GM21619 (cell line): ENCODE results near the gene SPRED3.
"Not testable (repeated sequence)": the region's sequence is repeated elsewhere in the genome, so short reads cannot be mapped to it uniquely, and the experiment has no call there.

Source experiments
- ATAC-seq: cut with Tn5 transposase; IDR thresholded peaks from one replicate; pipeline ENCODE4 v1.9.1; 2021; ENCODE audit not compliant: unreplicated experiment

Gene SPRED3

DNA sequence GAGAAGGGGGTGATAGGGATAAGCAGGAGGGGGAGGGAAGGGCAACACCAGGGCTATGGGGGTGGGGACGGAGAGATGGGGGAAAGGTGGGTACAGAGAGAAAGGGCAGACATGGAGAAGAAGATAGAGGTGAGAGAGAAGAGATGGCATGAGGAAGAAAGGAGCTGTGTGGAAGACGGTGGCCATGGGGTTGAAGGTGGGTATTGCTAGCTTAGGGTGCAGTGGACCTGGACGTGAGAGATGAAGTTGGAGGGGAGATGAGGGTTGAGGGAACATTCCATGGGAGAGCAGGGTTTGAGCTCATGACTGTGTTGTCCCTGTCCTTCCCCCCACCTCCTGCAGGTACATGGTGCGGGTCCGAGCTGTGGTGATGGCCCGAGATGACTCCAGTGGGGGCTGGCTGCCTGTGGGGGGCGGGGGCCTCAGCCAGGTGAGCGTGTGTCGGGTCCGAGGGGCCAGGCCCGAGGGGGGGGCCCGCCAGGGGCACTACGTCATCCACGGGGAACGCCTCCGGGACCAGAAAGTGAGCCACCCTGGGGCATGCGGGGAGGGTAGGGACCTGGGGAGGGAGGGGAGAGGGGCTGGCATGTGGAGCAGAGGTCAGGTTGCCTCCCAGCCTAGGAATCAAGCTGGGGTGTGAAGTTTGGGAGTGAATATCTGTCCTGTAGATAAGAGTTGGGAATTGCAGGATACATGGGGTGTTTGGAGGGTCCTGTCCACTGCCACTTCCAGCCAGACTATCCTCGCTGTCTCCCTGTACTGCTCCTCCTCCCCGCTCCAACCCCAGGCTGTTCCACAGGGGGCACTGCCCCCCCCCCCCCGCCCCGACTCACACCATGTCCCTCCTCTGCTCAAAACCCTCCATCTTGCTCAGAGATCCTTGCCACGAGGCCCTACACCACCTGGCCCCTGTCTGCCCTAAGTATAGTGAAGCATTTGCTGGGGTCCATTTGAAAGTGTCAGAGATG is 1.7 kb downstream of the SPRED3 start:
- ATAC-seq: no peak

- ATAC-seq: no peak
These were observed 3.5 kb downstream of the SPRED3 start for GRCh38 chr19:38391911-38392464.

DNA sequence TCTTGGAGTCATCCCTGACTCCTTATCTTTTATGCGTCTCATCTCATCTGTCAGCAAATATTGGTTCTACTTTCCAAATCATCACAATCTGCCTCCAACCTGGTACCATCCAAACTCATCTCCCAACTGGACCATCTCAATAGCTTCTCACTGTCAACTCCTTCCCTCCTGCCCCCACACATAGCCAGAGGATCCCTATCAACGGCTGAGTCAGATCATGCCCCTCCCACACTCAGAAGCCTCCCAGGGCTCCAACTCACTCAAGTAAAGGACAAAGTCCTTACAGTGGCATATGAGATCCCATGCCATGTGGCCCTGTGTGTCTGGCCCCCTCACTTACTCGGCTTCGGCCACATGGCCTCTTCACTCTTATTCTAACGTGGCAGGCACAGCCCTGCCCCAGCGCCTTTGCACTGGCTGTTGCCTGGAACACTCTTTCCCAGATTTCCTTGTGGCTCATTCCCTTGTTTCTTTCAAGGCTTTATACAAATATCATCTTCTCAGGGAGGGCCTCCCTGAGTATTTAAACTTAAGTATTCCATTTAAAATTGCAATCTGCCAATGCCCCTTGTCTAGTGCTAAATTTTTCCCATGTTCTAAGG is 4.3 kb downstream of the SPRED3 start:
- ATAC-seq: no peak

DNA sequence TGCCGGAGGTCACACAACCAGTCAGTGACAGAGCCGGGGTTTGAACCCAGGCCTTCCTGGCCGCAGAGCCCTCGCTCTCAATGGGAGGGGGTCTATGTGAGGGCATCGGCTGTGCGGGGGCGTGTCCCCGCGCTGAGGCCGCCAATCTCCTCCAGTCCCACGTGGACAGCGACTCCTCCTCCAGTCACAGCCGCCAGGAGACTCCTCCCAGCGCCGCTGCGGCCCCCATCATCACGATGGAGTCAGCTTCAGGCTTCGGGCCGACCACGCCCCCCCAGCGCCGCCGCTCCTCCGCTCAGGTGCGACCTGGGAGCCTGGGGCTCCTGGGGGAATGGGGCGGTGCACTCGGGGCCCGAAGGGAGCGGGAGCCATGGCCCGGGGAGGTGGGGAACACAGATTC is 6.0 kb downstream of the SPRED3 start:
- no peak for ATAC-seq

DNA sequence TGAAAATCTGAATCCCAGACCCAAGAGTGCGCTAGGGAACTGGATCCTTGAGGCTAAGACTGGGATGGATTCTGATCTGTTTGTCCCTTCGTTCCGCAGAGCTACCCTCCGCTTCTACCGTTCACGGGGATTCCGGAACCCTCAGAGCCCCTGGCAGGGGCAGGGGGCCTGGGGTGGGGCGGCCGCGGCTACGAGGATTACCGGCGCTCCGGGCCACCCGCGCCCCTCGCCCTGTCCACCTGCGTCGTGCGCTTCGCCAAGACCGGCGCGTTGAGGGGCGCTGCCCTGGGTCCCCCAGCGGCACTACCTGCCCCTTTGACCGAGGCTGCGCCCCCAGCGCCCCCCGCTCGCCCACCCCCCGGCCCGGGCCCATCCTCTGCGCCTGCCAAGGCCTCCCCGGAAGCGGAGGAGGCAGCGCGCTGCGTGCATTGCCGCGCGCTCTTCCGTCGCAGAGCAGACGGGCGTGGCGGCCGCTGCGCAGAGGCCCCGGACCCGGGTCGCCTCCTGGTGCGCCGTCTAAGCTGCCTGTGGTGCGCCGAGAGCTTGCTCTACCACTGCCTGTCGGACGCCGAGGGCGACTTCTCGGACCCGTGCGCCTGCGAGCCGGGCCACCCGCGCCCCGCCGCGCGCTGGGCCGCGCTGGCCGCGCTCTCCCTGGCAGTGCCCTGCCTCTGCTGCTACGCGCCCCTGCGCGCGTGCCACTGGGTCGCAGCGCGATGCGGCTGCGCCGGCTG is 7.1 kb downstream of the SPRED3 start:
- ATAC-seq: no peak

- no peak for ATAC-seq
These were observed 10.6 kb downstream of the SPRED3 start for GRCh38 chr19:38399081-38399480.

- ATAC-seq: no peak
These were observed 11.0 kb downstream of the SPRED3 start for GRCh38 chr19:38399537-38399936.

- ATAC-seq: no peak
These were observed 11.9 kb downstream of the SPRED3 start for GRCh38 chr19:38400361-38400760.

GRCh38 chr19:38401148-38401547 is 12.7 kb downstream of the SPRED3 start:
- ATAC-seq: no peak

- ATAC-seq: no peak
These were observed 14.1 kb downstream of the SPRED3 start for GRCh38 chr19:38402623-38402966.

DNA sequence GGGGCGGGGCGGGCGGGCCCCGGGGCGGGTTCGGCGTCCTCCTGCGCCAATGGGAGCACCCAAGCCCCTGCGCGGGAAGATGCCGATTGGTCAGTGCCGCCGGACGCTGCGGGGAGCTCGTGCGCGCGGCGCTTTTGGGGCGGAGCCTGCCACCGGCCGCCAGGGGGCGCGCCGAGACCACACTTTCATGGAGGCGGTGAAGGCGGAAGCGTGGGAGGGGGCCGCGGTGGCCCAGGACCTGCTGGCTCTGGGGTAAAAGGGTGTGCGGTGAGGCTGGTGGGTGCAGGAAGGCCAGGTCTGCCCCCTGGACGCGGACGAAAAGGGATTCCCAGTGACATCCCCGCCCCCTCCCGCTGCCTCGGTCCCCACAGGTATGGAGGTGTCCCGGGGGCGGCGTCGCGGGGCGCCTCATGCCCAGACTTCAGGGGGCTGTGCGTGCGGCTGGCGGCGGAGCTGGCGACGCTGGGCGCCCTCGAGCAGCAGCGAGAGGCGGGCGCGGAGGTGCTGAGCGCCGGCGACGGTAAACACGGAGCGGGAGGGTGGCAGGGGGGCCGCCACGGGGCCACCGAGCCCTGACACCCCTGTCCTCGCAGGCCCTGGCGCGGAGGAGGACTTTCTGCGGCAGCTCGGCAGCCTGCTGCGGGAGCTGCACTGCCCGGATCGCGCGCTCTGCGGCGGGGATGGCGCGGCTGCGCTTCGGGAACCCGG is 14.6 kb downstream of the SPRED3 start, which contains the start of gene FAM98C:
TSS of gene FAM98C (plus strand) at position 127 of the 708 bp plus-strand sequence. CDS start at position 188, 61 bp downstream.
- peak; percentile 81 for ATAC-seq

DNA sequence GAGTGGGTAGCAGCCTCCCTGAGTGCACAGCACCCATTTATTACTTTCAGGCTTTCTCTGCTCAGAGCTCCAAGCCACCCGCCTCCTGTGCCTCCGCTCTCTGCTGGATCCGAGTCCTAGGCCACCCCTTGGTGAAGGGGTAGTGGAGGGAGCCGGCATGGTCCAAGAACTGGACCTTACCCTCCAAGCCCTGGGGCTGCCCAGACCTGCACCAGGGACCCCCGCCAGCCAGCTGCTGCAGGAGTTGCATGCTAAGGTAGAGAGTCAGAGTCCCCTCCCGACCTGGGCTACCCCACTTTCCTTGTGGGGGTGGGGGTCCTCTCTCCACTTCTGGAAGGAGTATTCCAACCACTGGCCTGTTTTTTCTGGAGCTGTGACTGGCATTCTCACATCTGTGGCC is 16.4 kb downstream of the SPRED3 start:
- ATAC-seq: no peak

DNA sequence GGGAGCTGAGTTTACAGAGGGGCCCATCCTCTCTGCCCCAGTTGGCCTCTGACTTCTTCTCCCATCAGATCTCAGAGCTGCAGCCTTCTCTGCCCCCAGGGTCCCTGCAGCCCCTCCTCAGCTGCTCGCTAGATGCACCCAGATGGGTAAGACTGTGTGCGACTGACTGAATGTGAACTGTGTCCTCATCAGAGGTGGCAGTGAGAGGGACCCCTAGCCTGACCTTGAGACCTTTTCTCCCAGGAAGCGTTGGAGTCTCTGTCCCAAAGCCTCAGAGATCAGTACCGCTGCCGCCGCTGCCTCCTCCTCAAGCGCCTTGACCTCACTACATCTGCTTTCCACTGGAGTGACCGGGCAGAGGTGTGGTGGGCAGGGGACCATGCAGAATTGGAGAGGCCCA is 16.8 kb downstream of the SPRED3 start:
- ATAC-seq: no peak

GRCh38 chr19:38409631-38410133 is 21.2 kb downstream of the SPRED3 start:
- no peak for ATAC-seq

GRCh38 chr19:38410407-38410806 is 21.9 kb downstream of the SPRED3 start:
- not testable (repeated sequence) for ATAC-seq

DNA sequence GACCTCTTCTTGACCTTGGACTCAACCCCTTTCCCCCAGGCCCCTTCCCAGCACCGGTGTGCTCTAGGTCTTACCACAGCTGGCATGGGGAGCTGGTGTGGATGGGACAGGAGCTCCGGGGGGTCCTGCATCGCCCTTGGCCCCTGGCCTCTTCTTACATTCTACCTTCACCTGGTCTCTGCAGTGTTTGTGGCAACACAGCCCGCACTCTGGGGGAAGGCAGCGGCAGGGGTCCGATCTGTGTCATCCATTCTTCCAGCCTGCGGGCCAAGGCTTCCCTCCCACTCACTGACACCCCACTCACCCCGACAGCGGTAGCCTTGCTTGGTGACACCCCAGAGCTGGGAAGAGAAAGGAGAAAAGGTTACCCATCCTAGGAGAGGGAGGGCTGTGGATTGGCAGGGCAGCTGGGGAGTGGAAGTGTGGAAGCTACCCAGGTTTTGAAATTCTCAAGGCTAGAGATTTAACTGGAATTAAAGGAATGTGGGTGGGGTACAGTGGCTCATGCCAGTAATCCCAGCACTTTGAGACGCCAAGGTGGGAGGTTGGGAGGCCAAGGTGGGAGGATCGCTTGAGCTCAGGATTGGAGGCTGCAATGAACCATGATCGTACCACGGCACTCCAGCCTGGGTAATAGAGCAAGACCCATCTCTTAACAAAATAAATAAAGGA is 22.7 kb downstream of the SPRED3 start:
- no peak for ATAC-seq

GRCh38 chr19:38411898-38412297 is 23.4 kb downstream of the SPRED3 start:
- ATAC-seq: not testable (repeated sequence)

DNA sequence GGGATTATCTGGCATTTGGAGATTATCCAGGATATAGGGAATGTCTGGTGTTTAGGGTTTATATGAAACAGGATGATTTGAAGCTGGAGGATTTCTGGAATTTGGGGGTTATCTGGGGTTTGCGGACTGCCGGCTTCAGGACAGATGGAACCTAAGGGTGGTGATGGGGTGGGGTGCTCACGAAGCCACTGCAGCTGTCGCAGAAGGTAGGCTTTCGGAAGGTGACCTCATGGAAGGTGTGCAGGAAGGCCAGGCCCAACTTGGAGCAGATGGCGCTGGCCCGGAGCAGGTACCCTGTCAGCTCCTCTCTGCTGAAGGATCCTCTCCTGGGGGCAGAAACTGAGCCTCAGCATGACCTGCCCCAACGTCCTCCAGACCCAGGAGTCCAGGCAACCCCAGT is 24.0 kb downstream of the SPRED3 start:
- no peak for ATAC-seq

- no peak for ATAC-seq
These were observed 24.5 kb downstream of the SPRED3 start for GRCh38 chr19:38412961-38413360.

GRCh38 chr19:38413416-38413815 is 24.9 kb downstream of the SPRED3 start:
- no peak for ATAC-seq
